Naive B cell (primary cell): Measurements from ENCODE around the gene LAMC1. TPM values are rescaled to one million over a fixed set of nuclear protein-coding genes. Genes with fewer than 3 reads are reported as not detected.

Source experiments
- ATAC-seq, 2 donors: fragments of 150-1000 bp; cut with Tn5 transposase; 2 replicates each; pipeline ENCODE4 v1.10.0; 2021; ENCODE audit warnings: low read depth in 2 of 2, mild to moderate bottlenecking in 2 of 2, moderate library complexity in 2 of 2
- DNase-seq: peaks from one replicate; pipeline ENCODE4 v3.0.0; 2022
- H3K27ac Mint-ChIP-seq, 6 donors: one replicate each; pipeline ENCODE4 v1.8.0; 2020 to 2022; ENCODE audit warnings: mild to moderate bottlenecking in 6 of 6, mixed read lengths in 6 of 6, moderate library complexity in 5 of 6, inconsistent platforms in 2 of 6
- H3K27me3 Mint-ChIP-seq, 3 donors: one replicate each; pipeline ENCODE4 v1.8.0; 2021 to 2022; ENCODE audit warnings: mixed read lengths in 3 of 3, mild to moderate bottlenecking in 1 of 3
- H3K36me3 Mint-ChIP-seq, 2 donors: one replicate each; pipeline ENCODE4 v1.8.0; 2020 to 2022; ENCODE audit warnings: mixed read lengths in 2 of 2, inconsistent platforms in 1 of 2, mild to moderate bottlenecking in 1 of 2
- H3K4me1 Mint-ChIP-seq, 3 donors: one replicate each; pipeline ENCODE4 v1.8.0; 2020 to 2022; ENCODE audit warnings: mixed read lengths in 3 of 3, inconsistent platforms in 1 of 3, mild to moderate bottlenecking in 1 of 3, moderate library complexity in 1 of 3
- H3K4me3 Mint-ChIP-seq, 8 donors: one replicate each; pipeline ENCODE4 v1.8.0; 2020 to 2022; ENCODE audit warnings: mild to moderate bottlenecking in 8 of 8, mixed read lengths in 8 of 8, moderate library complexity in 8 of 8, inconsistent platforms in 2 of 8
- H3K9me3 Mint-ChIP-seq, 7 donors: one replicate each; pipeline ENCODE4 v1.8.0; 2020 to 2022; ENCODE audit warnings: mixed read lengths in 7 of 7, mild to moderate bottlenecking in 5 of 7, inconsistent platforms in 2 of 7, moderate library complexity in 1 of 7
- polyA plus RNA-seq, 6 donors: library from polyadenylated mRNA; unstranded; fragments of 300-500 nt; fragmentation: Illumina TruSeq; gene quantifications; one replicate each; pipeline ENCODE4 v1.2.3, GENCODE V29; 2021; ENCODE audit warnings: low read depth in 6 of 6

Gene LAMC1
- polyA plus RNA-seq, 6 donors from 2014 or later, result 5.9 to 17.6 (median 13.5) TPM

DNA sequence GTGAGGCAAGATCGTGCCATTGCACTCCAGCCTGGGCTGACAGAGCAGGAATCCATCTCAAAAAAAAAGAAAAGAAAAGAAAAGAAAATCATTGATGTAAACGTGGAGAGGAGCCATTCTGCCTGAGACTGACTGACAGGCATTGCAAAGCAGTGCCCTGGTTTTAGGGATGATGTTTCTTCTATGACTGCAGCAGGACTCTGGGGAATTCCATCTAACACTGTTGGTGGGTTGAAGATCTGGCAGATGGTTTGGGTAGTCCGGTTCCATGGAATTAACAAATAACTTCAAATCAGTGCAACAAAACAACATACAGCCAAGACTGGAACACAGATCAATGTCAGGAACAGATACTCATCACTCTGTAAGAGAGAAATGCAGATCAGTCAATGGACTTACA is 145.1 kb downstream of the LAMC1 start:
- Mint-ChIP-seq H3K27me3 (peaks cover 15 to 26% (median 18%) of the 10 kb centered on the region in 3 donors), H3K27ac (peak overlapping the region in 1 of 6 donors; percentile 66), H3K36me3 (no peaks in the 10 kb centered on the region), H3K9me3 (no peaks in the 10 kb centered on the region), H3K4me1 (no peaks in the 10 kb centered on the region), H3K4me3 (no peak overlapping the region)
- DNase-seq (no peak), ATAC-seq (no peak)

DNA sequence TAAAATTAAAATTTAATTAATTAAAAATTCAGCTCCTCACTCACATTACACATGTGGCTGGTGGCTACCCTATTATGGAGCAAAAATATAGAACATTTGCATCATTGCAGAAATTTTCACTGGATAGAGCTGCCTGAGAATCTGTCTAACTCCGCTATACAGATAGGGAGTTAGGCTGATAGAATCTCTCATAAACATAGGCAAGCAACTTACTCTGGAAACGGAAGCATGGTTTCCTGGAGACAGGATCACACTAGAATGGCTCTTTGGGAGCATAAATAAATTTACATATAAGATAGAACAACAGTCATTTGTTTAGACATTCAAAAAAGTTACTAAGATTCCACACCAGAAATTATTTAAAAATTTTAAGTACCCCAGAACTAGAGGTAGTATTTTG is 150.6 kb downstream of the LAMC1 start:
- ATAC-seq, result no peak
- Mint-ChIP-seq H3K9me3 (peaks cover 0 to 5% (median 0%) of the 10 kb centered on the region in 7 donors), H3K36me3 (peaks cover 4 to 7% of the 10 kb centered on the region in 2 donors), H3K27ac (no peak overlapping the region), H3K4me1 (no peaks in the 10 kb centered on the region), H3K27me3 (peaks cover 17 to 31% (median 30%) of the 10 kb centered on the region in 3 donors), H3K4me3 (no peak overlapping the region)
- no peak for DNase-seq

DNA sequence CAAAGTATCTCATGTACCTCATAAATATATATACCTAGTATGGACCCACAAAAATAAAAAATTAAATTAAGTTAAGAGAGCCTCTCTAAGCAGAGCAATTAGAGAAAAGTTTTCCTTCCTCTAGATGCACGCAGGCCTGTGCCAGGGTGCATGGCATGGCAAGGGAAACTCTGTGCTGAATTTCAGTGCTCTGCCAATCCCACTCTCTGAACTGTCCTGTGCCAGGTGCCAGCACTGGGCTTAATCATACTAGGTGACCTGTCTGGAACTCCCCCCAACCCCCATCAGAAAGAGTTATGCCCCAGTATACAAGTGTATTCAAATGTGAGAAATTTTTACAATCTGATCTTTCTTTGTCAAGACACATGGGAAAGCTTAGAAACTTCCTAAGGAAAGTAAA is 152.4 kb downstream of the LAMC1 start:
- H3K27ac Mint-ChIP-seq, result no peak overlapping the region
- peaks cover 4 to 7% of the 10 kb centered on the region in 2 donors for H3K36me3 Mint-ChIP-seq
- peaks cover 2 to 12% (median 3%) of the 10 kb centered on the region in 3 donors for H3K4me1 Mint-ChIP-seq
- no peak overlapping the region for H3K4me3 Mint-ChIP-seq
- H3K27me3 Mint-ChIP-seq, result peaks cover 17 to 31% (median 30%) of the 10 kb centered on the region in 3 donors
- H3K9me3 Mint-ChIP-seq, result peaks cover 0 to 5% (median 0%) of the 10 kb centered on the region in 7 donors
- DNase-seq, result no peak
- ATAC-seq, result no peak

DNA sequence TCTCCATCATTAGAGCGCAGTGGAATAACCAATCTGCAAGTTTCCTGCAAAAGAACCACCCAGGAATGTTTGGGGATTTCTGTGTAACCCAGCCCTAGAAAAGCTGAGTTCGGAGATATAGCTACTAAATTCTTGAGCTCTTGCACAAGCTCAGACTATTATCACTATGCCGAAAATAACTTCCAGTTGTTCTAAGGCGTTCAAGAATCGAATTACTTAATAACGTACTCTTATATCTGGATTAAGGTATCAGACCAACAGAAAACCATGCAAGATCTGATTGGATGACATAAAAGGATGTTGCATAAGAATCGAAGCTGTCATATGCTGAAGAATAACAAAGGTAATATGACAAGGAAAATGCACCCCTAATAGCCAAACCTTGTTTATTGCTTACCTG is 155.3 kb downstream of the LAMC1 start:
- DNase-seq (no peak), ATAC-seq (no peak)
- peaks cover 0 to 5% (median 0%) of the 10 kb centered on the region in 7 donors for H3K9me3 Mint-ChIP-seq
- peaks cover 8 to 17% (median 16%) of the 10 kb centered on the region in 3 donors for H3K27me3 Mint-ChIP-seq
- peaks cover 4 to 7% of the 10 kb centered on the region in 2 donors for H3K36me3 Mint-ChIP-seq
- peak overlapping the region in 2 of 6 donors; percentile 33 to 39 for H3K27ac Mint-ChIP-seq
- peaks cover 6 to 17% (median 9%) of the 10 kb centered on the region in 3 donors for H3K4me1 Mint-ChIP-seq
- no peak overlapping the region for H3K4me3 Mint-ChIP-seq

DNA sequence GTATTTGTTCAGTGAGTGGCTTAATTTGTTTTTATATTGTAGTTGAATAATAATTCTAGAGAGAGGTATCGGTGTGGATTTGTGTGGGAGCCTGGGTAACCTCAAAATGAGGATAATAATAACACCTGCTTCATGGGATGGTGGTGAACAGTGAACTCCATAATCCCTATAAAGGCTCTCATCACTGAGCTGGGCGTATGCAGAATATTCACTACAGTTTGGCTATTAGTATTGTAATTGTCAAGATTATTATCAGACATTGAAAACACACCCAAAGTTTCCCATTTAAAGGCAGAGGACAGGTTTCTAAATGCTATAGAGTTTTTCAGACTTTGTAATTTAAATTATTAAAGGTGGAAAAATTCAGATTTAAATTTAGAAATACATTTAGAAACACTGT is 155.8 kb downstream of the LAMC1 start:
- Mint-ChIP-seq H3K36me3 (peaks cover 4 to 7% of the 10 kb centered on the region in 2 donors), H3K27me3 (peaks cover 8 to 12% (median 11%) of the 10 kb centered on the region in 3 donors)
- no peak for DNase-seq

DNA sequence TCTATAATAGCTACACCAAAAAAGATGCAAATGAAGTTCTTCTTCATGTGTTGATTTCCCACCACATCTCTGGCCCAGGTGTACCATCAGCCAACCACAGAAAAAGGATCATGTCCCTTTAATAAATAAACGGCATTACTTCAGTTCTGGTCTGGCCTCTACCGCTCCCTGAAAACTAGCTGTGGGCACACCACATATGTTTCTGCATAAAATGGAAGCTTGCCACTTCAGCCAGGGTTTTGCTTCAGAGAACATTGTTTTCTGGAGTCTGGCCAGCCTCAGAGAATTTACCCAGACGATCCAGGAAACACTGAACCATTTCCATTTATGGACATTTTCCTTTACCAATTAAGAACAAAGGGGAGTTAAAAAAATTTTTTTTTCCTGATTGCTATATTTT is 157.0 kb downstream of the LAMC1 start:
- ATAC-seq, result peak in 1 of 2 donors; percentile 20
- no peaks in the 10 kb centered on the region for H3K36me3 Mint-ChIP-seq
- DNase-seq, result no peak
- H3K9me3 Mint-ChIP-seq, result no peaks in the 10 kb centered on the region
- peak overlapping the region in 1 of 6 donors; percentile 27 for H3K27ac Mint-ChIP-seq
- H3K4me1 Mint-ChIP-seq, result peaks cover 6 to 17% (median 9%) of the 10 kb centered on the region in 3 donors
- H3K4me3 Mint-ChIP-seq, result no peak overlapping the region
- H3K27me3 Mint-ChIP-seq, result peaks cover 1 to 3% (median 3%) of the 10 kb centered on the region in 3 donors

More for the DNA sequence above, 155.8 kb downstream of the LAMC1 start:
- H3K27ac Mint-ChIP-seq, result peak overlapping the region in 2 of 6 donors; percentile 33 to 39
- peaks cover 0 to 5% (median 0%) of the 10 kb centered on the region in 7 donors for H3K9me3 Mint-ChIP-seq
- H3K4me3 Mint-ChIP-seq, result no peak overlapping the region
- ATAC-seq, result no peak
- peaks cover 6 to 17% (median 9%) of the 10 kb centered on the region in 3 donors for H3K4me1 Mint-ChIP-seq

DNA sequence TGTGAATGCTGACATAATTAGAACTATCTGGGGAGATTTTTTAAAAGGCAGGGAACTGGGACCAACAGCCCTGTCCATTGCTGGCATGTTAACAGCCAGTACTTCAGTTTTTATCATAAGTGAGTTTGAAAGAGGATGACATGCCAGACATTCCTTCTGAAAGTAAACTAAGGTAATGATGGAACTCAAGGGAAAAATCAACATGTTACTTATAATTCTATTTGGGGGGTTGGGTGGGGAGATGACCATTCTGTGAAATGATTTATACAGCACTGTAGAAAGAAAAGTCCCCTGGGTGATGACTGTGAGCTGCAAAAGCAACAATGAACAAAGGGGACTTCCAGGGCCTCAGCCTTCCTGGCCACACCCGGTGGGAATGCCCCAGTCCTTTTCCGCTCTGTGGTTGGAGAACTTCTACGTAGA is 157.4 kb downstream of the LAMC1 start:
- Mint-ChIP-seq H3K36me3 (no peaks in the 10 kb centered on the region), H3K4me1 (peaks cover 6 to 19% (median 9%) of the 10 kb centered on the region in 3 donors), H3K27me3 (peaks cover 3 to 6% (median 6%) of the 10 kb centered on the region in 3 donors), H3K4me3 (no peak overlapping the region), H3K27ac (peak overlapping the region in 2 of 6 donors; percentile 75 to 83), H3K9me3 (no peaks in the 10 kb centered on the region)
- ATAC-seq (peak; percentile 70 to 92), DNase-seq (no peak)

DNA sequence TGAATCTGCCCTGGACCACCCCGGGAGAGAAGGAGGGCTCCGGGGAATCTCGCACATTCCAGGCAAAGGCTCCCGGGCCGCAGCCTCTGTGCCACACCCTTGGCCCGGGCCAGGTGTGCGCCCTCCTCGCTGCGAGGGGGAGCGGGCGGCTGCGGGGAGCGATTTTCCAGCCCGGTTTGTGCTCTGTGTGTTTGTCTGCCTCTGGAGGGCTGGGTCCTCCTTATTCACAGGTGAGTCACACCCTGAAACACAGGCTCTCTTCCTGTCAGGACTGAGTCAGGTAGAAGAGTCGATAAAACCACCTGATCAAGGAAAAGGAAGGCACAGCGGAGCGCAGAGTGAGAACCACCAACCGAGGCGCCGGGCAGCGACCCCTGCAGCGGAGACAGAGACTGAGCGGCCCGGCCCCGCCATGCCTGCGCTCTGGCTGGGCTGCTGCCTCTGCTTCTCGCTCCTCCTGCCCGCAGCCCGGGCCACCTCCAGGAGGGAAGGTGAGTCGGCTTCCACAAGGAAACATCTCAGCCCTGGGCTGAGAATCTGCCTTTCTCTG is 162.8 kb downstream of the LAMC1 start, which contains the start of gene LAMC2:
Gene LAMC2, plus strand, starts transcription at position 324 of the 550 bp plus-strand sequence. Its CDS starts 89 bp downstream, at position 413.
- H3K9me3 Mint-ChIP-seq, result no peaks in the 10 kb centered on the region
- no peak within 1 kb of the TSS for H3K27ac Mint-ChIP-seq
- peaks cover under 1 to 15% (median 2%) of the 10 kb centered on the region in 3 donors for H3K4me1 Mint-ChIP-seq
- H3K4me3 Mint-ChIP-seq, result peak within 1 kb of the TSS in 4 of 8 donors; percentile 2 to 55 (median 50)
- ATAC-seq (peak in 1 of 2 donors; percentile 72), DNase-seq (no peak)
- H3K36me3 Mint-ChIP-seq, result no peaks in the 10 kb centered on the region
- peaks cover 14 to 46% (median 42%) of the 10 kb centered on the region in 3 donors for H3K27me3 Mint-ChIP-seq

DNA sequence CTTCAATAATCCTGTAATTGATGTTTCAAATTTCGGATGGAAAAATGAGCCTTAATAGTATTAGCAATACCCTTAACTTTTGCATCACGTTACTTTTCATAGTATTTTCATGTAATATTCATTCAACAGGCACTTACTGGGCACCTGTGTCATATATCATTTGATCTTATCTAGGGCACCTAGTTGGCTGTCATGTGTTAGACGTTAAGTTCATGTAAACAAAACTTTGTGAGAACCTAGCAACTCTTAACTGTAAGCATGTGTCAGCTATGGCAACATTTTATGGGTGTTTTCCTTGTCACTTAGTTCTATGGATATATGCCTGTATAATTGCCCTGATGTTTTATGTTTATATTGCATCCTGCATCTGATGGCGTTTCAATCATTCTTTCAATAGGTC is 163.6 kb downstream of the LAMC1 start:
- H3K9me3 Mint-ChIP-seq, result no peaks in the 10 kb centered on the region
- peaks cover 14 to 50% (median 42%) of the 10 kb centered on the region in 3 donors for H3K27me3 Mint-ChIP-seq
- peak overlapping the region in 2 of 8 donors; percentile 48 to 53 for H3K4me3 Mint-ChIP-seq
- ATAC-seq (no peak), DNase-seq (no peak)
- no peak overlapping the region for H3K27ac Mint-ChIP-seq
- peaks cover 0 to 14% (median 0%) of the 10 kb centered on the region in 3 donors for H3K4me1 Mint-ChIP-seq
- H3K36me3 Mint-ChIP-seq, result no peaks in the 10 kb centered on the region

DNA sequence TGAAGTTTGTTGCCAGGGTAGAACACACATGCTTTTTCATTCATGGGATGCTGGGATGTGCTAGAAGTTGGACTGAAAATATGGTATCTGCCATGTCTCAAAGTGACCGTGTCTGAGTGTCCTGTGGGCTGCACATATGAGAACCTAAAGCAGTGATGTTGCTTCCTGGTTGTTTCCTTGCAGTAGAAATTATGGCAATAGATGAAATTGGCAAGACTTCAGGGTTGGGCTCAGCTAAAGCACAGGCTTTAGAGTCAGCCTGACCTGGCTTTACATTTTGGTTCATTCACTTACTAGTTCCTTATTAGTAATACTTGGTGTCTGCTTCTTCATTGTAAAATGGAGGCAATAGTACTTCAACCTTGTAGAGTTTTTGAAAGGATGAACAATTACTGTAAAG is 165.0 kb downstream of the LAMC1 start:
- Mint-ChIP-seq H3K4me1 (peaks cover 0 to 14% (median 0%) of the 10 kb centered on the region in 3 donors), H3K27ac (no peak overlapping the region), H3K36me3 (no peaks in the 10 kb centered on the region), H3K27me3 (peaks cover 18 to 50% (median 42%) of the 10 kb centered on the region in 3 donors), H3K4me3 (no peak overlapping the region), H3K9me3 (no peaks in the 10 kb centered on the region)
- no peak for ATAC-seq
- no peak for DNase-seq

DNA sequence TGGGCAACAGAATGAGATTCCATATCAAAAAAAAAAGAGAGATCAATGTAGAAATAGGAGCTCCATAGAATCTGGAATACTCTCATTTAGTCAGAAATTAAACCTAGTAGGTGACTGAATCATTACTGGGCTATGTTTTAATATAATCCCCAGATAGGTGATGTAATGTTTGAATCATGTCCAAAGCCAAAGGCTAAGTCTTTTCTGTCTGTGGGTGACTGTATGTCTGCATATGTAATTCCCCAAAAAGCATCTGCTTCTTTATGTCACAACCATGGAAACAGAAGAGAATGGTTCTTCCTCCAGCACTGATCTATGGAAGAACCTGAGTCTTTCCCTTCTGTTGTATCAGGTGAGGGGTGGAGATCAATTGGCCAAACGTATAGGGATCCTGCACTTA is 168.6 kb downstream of the LAMC1 start:
- Mint-ChIP-seq H3K4me3 (no peak overlapping the region), H3K4me1 (peaks cover 0 to 6% (median 3%) of the 10 kb centered on the region in 3 donors), H3K27me3 (peaks cover 18 to 35% (median 30%) of the 10 kb centered on the region in 3 donors), H3K9me3 (no peaks in the 10 kb centered on the region), H3K27ac (no peak overlapping the region), H3K36me3 (no peaks in the 10 kb centered on the region)
- no peak for DNase-seq
- ATAC-seq, result no peak

DNA sequence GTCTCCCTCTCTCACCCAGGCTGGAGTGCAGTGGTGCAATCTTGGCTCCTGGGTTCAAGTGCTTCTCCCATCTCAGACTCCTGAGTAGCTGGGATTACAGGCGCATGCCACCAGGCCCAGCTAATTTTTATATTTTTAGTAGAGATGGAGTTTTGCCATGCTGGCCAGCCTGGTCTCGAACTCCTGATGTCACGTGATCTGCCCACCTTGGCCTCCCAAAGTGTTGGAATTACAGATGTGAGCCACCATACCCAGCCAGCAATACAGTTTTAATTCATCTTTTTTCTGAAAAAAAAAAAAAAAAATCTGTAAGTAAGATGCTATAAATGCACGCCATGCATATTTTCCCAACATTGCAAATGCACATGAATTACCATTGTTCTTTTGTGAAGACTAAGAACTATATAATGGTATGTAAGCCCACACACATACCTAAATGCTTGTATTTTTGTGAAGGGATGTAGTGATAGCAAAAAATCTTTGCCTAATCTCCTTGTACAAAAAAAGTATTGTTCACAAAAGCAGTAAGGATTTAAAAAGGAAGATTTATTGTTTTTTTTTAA is 170.8 kb downstream of the LAMC1 start:
- H3K4me3 Mint-ChIP-seq, result no peak overlapping the region

DNA sequence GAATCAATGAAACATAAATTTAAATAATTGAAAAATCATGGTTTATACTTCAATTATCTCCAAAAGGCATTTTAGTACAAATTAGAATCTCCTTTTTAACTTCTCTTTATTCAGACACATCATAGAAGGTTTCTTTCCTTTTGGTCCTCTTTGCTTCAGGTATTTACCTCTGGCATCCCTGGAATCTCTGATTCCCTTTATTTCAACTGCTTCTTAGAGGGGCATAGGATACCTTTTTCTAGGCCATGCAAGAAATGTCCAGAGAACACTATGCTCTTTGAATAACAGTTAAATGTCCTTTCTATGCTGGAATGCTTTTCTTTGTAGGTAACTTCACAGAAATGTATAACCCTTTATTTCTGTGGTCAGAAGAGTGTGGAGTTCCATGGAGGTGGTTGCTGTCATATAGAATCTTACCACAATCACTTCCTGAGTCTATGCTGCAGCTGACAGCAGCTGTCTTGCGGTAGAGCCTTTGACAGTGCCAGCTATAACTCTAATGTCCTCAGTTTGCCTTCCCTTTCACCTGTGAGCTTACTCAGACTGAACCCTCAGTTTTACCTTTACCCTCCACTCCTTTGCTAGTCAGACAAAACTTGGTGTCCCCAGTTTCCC is 171.4 kb downstream of the LAMC1 start:
- no peak overlapping the region for H3K4me3 Mint-ChIP-seq

More for the DNA sequence above, 170.8 kb downstream of the LAMC1 start:
- Mint-ChIP-seq H3K9me3 (no peaks in the 10 kb centered on the region), H3K36me3 (peaks cover 0 to 7% of the 10 kb centered on the region in 2 donors), H3K27ac (no peak overlapping the region), H3K27me3 (peaks cover 24 to 34% (median 32%) of the 10 kb centered on the region in 3 donors), H3K4me1 (peaks cover 0 to 6% (median 3%) of the 10 kb centered on the region in 3 donors)
- ATAC-seq (no peak), DNase-seq (no peak)

More for the DNA sequence above, 171.4 kb downstream of the LAMC1 start:
- no peak for DNase-seq
- Mint-ChIP-seq H3K36me3 (peaks cover 0 to 7% of the 10 kb centered on the region in 2 donors), H3K9me3 (no peaks in the 10 kb centered on the region), H3K27ac (no peak overlapping the region), H3K4me1 (peaks cover 0 to 6% (median 3%) of the 10 kb centered on the region in 3 donors), H3K27me3 (peaks cover 28 to 34% (median 30%) of the 10 kb centered on the region in 3 donors)
- ATAC-seq, result no peak
